H9 (cell line): ENCODE data around the gene C10orf62. TPM values are rescaled to one million over a fixed set of nuclear protein-coding genes. Genes with fewer than 3 reads are reported as not detected.

Source experiments
- DNase-seq: peaks from one replicate; pipeline ENCODE4 v3.0.0-alpha.2; 2017
- H2AFZ ChIP-seq: one replicate; pipeline ENCODE4 v1.6.1; 2013; ENCODE audit warnings: mild to moderate bottlenecking, low read length, control low read depth, moderate library complexity
- H2AK5ac ChIP-seq: 2 replicates; pipeline ENCODE4 v1.6.1; 2013; ENCODE audit warnings: low read length, control low read depth, mixed read lengths; ENCODE audit not compliant: insufficient read length
- H2BK120ac ChIP-seq: one replicate; pipeline ENCODE4 v1.6.1; 2013; ENCODE audit warnings: low read depth, mild to moderate bottlenecking, low read length, control low read depth, inconsistent platforms; ENCODE audit not compliant: poor library complexity, severe bottlenecking
- H2BK12ac ChIP-seq: 2 replicates; pipeline ENCODE4 v1.6.1; 2013; ENCODE audit warnings: low read length, control low read depth, mixed read lengths, low read depth; ENCODE audit not compliant: insufficient read length
- H2BK15ac ChIP-seq: 2 replicates; pipeline ENCODE4 v1.6.1; 2013; ENCODE audit warnings: low read depth, low read length, control low read depth
- H2BK20ac ChIP-seq: one replicate; pipeline ENCODE4 v1.6.1; 2013; ENCODE audit warnings: low read depth, mild to moderate bottlenecking, low read length, control low read depth, inconsistent platforms; ENCODE audit not compliant: poor library complexity, severe bottlenecking
- H2BK5ac ChIP-seq: 2 replicates; pipeline ENCODE4 v1.6.1; 2013; ENCODE audit warnings: low read length, control low read depth, mixed read lengths; ENCODE audit not compliant: insufficient read length
- H3K14ac ChIP-seq: 2 replicates; pipeline ENCODE4 v1.6.1; 2013; ENCODE audit warnings: low read length, control low read depth; ENCODE audit not compliant: insufficient read depth
- H3K18ac ChIP-seq: 2 replicates; pipeline ENCODE4 v1.6.1; 2013; ENCODE audit warnings: low read depth, mild to moderate bottlenecking, mixed read lengths, low read length, control low read depth; ENCODE audit not compliant: insufficient read length
- H3K23ac ChIP-seq: 2 replicates; pipeline ENCODE4 v1.6.1; 2013; ENCODE audit warnings: low read length, control low read depth, mixed read lengths, low read depth; ENCODE audit not compliant: insufficient read length
- H3K23me2 ChIP-seq: 2 replicates; pipeline ENCODE4 v1.6.1; 2013; ENCODE audit warnings: low read depth, mild to moderate bottlenecking, mixed read lengths, low read length, control low read depth; ENCODE audit not compliant: insufficient read length, poor library complexity, severe bottlenecking
- H3K27ac ChIP-seq: 2 replicates; pipeline ENCODE4 v1.5.1; 2013; ENCODE audit warnings: low read length, control low read depth, mixed read lengths, low read depth; ENCODE audit not compliant: insufficient read length
- H3K27me3 ChIP-seq: 2 replicates; pipeline ENCODE4 v1.6.1; 2013; ENCODE audit warnings: low read length, control low read depth, inconsistent platforms; ENCODE audit not compliant: insufficient read depth
- H3K4ac ChIP-seq: 2 replicates; pipeline ENCODE4 v1.6.1; 2013; ENCODE audit warnings: low read depth, mild to moderate bottlenecking, control low read depth, inconsistent platforms, low read length, moderate library complexity
- H3K4me1 ChIP-seq: 2 replicates; pipeline ENCODE4 v1.6.1; 2013; ENCODE audit warnings: low read length, control low read depth, inconsistent platforms; ENCODE audit not compliant: insufficient read depth
- H3K4me2 ChIP-seq: 2 replicates; pipeline ENCODE4 v1.6.1; 2013; ENCODE audit warnings: low read length, control low read depth, mixed read lengths; ENCODE audit not compliant: insufficient read length, insufficient read depth
- H3K56ac ChIP-seq: 2 replicates; pipeline ENCODE4 v1.6.1; 2013; ENCODE audit warnings: low read depth, mild to moderate bottlenecking, mixed read lengths, low read length, control low read depth; ENCODE audit not compliant: insufficient read length
- H3K79me1 ChIP-seq: 2 replicates; pipeline ENCODE4 v1.6.1; 2013; ENCODE audit warnings: low read depth, mild to moderate bottlenecking, moderate library complexity, low read length, control low read depth, inconsistent platforms; ENCODE audit not compliant: insufficient read depth, poor library complexity, severe bottlenecking
- H3K79me2 ChIP-seq: 2 replicates; pipeline ENCODE4 v1.6.1; 2013; ENCODE audit warnings: low read length, control low read depth, inconsistent platforms; ENCODE audit not compliant: insufficient read depth
- H3K9ac ChIP-seq: 2 replicates; pipeline ENCODE4 v1.6.1; 2013; ENCODE audit warnings: low read length, control low read depth, mixed read lengths; ENCODE audit not compliant: insufficient read length; ENCODE audit errors: extremely low read depth
- H3K9me3 ChIP-seq: one replicate; pipeline ENCODE4 v1.6.1; 2013; ENCODE audit warnings: low read depth, low read length, inconsistent platforms; ENCODE audit not compliant: control insufficient read depth
- H3T11ph ChIP-seq: one replicate; pipeline ENCODE4 v1.6.1; 2013; ENCODE audit warnings: mild to moderate bottlenecking, low read length, control low read depth, inconsistent platforms
- H4K20me1 ChIP-seq: one replicate; pipeline ENCODE4 v1.6.1; 2013; ENCODE audit not compliant: control insufficient read depth, insufficient read length, insufficient read depth
- H4K5ac ChIP-seq: 2 replicates; pipeline ENCODE4 v1.6.1; 2013; ENCODE audit warnings: low read depth, mild to moderate bottlenecking, mixed read lengths, low read length, control low read depth; ENCODE audit not compliant: insufficient read length
- H4K8ac ChIP-seq: replicated peaks from 2 replicates; pipeline ENCODE4 v1.6.1; 2013; ENCODE audit warnings: low read length, control low read depth, mixed read lengths, low read depth; ENCODE audit not compliant: insufficient read length
- H4K91ac ChIP-seq: 2 replicates; pipeline ENCODE4 v1.6.1; 2013; ENCODE audit warnings: low read depth, mild to moderate bottlenecking, moderate library complexity, mixed read lengths, low read length, control low read depth; ENCODE audit not compliant: insufficient read length
- H3K27ac Mint-ChIP-seq, 3 experiments: 2 replicates in 2 of 3; 3 replicates in 1 of 3; pipeline ENCODE4 v1.8.0; 2020 to 2021; ENCODE audit warnings: mixed read lengths in 3 of 3, mild to moderate bottlenecking in 1 of 3, moderate library complexity in 1 of 3
- H3K27me3 Mint-ChIP-seq: 2 replicates; pipeline ENCODE4 v1.8.0; 2021; ENCODE audit warnings: low read depth, mild to moderate bottlenecking, moderate library complexity, mixed read lengths
- H3K36me3 Mint-ChIP-seq, 3 experiments: 2 replicates in 2 of 3; 3 replicates in 1 of 3; pipeline ENCODE4 v1.8.0; 2020 to 2021; ENCODE audit warnings: low read depth in 3 of 3, mixed read lengths in 3 of 3; ENCODE audit not compliant: insufficient read depth in 1 of 3
- H3K4me1 Mint-ChIP-seq, 2 experiments: 2 replicates each; pipeline ENCODE4 v1.8.0; 2020; ENCODE audit warnings: mixed read lengths in 2 of 2
- H3K4me3 Mint-ChIP-seq, 2 experiments: 2 replicates in 1 of 2; 3 replicates in 1 of 2; pipeline ENCODE4 v1.8.0; 2020 to 2021; ENCODE audit warnings: mild to moderate bottlenecking in 2 of 2, mixed read lengths in 2 of 2, moderate library complexity in 1 of 2
- H3K9me3 Mint-ChIP-seq, 2 experiments: 2 replicates in 1 of 2; 3 replicates in 1 of 2; pipeline ENCODE4 v1.8.0; 2020; ENCODE audit warnings: mild to moderate bottlenecking in 2 of 2, mixed read lengths in 2 of 2, moderate library complexity in 1 of 2
- CTCF ChIP-seq: fragments of 200-600 bp; sonication (generic); conservative IDR thresholded peaks from 3 replicates; pipeline ENCODE4 v1.8.0; 2021; ENCODE audit warnings: antibody characterized with exemption, mild to moderate bottlenecking
- total RNA-seq: library from RNA; stranded (reverse); gene quantifications from 2 replicates; pipeline ENCODE4 v1.2.1, GENCODE V29; 2021

Gene C10orf62
- total RNA-seq, 1 experiment from 2014 or later = 0.31 TPM

DNA sequence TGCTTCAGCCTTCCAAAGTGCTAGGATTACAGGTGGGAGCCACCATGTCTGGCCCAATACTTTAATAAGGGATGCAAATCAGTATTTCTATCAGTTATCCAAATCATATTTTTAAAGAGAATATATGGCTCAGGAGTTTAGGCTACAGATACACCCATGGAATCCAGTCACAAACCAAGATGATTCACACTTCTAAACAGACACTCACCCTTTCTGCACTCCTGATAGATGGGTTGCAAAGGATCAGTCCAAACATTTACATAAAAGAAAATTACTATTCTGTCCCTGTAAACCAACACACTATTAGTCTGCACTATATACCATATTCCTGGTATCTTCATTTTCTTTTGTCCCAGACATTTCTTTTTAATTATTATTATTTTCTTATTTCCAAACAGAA, 41.6 kb downstream of the C10orf62 start:
- no peak overlapping the region for H2BK120ac ChIP-seq
- Mint-ChIP-seq H3K9me3 (no peaks in the 10 kb centered on the region; a peak in 1 of 5 replicates), H3K36me3 (peaks cover 0 to 2% (median 2%) of the 10 kb centered on the region in 3 experiments; a peak in 4 of 7 replicates)

More for the DNA sequence above, 41.6 kb downstream of the C10orf62 start:
- Histone ChIP-seq H3K79me1 (no peaks in the 10 kb centered on the region), H4K91ac (no peak overlapping the region), H3K4me2 (no peak overlapping the region), H3K23ac (no peak overlapping the region), H2BK5ac (no peak overlapping the region), H2AFZ (no peak overlapping the region), H4K8ac (no peak overlapping the region), H3K79me2 (0 out of 2 replicates have a peak, but pooled peaks cover 3% of the 10 kb centered on the region), H3K4me1 (no peaks in the 10 kb centered on the region), H2BK12ac (no peak overlapping the region), H3K27me3 (no peaks in the 10 kb centered on the region), H3K56ac (no peak overlapping the region), H3K23me2 (peaks cover 7% of the 10 kb centered on the region), H2BK15ac (no peak overlapping the region), H3K9me3 (no peaks in the 10 kb centered on the region), H3K9ac (no peak overlapping the region), H3K27ac (no peak overlapping the region), H2AK5ac (no peak overlapping the region), H3T11ph (no peak overlapping the region), H4K20me1 (no peaks in the 10 kb centered on the region), H3K4ac (no peak overlapping the region), H2BK20ac (no peak overlapping the region), H4K5ac (no peak overlapping the region), H3K18ac (no peak overlapping the region), H3K14ac (no peak overlapping the region)
- Mint-ChIP-seq H3K27ac (no peak overlapping the region), H3K4me3 (no peak overlapping the region), H3K4me1 (peaks cover 9 to 13% of the 10 kb centered on the region in 2 experiments), H3K27me3 (no peaks in the 10 kb centered on the region)
- no peak for TF ChIP-seq CTCF
- no peak for DNase-seq
